GM23338 (cell line): ENCODE measurements around the gene IGFL4. TPM values are rescaled to one million over a fixed set of nuclear protein-coding genes. Genes with fewer than 3 reads are reported as not detected.

Experiments used
- ATAC-seq: fragments of 200-7000 bp; cut with Tn5 transposase; 3 replicates; pipeline ENCODE4 v1.9.1; 2020
- DNase-seq: peaks from one replicate; pipeline ENCODE4 v3.0.0-alpha.2; 2015; ENCODE audit warnings: low spot score
- H2AFZ ChIP-seq: fragments of 200-600 bp; sonication (generic); 2 replicates; pipeline ENCODE4 v1.8.0; 2016; ENCODE audit warnings: antibody characterized with exemption, mild to moderate bottlenecking, moderate library complexity
- H3F3A ChIP-seq: fragments of 200-600 bp; sonication (generic); replicated peaks from 2 replicates; pipeline ENCODE4 v1.8.0; 2017; ENCODE audit warnings: antibody characterized with exemption, mixed run types, low read depth
- H3K27ac ChIP-seq: fragments of 200-600 bp; sonication (generic); 2 replicates; pipeline ENCODE4 v1.6.1; 2016; ENCODE audit warnings: low read depth
- H3K27me3 ChIP-seq: fragments of 200-600 bp; sonication (generic); 2 replicates; pipeline ENCODE4 v1.8.0; 2016; ENCODE audit warnings: mild to moderate bottlenecking, mixed run types, moderate library complexity; ENCODE audit not compliant: insufficient read depth
- H3K36me3 ChIP-seq: fragments of 200-600 bp; sonication (generic); 2 replicates; pipeline ENCODE4 v1.8.0; 2016; ENCODE audit warnings: mild to moderate bottlenecking; ENCODE audit not compliant: insufficient read depth
- H3K4me1 ChIP-seq: fragments of 200-600 bp; sonication (generic); 2 replicates; pipeline ENCODE4 v1.8.0; 2016; ENCODE audit warnings: mild to moderate bottlenecking, moderate library complexity; ENCODE audit not compliant: insufficient read depth
- H3K4me2 ChIP-seq: fragments of 200-600 bp; sonication (generic); 2 replicates; pipeline ENCODE4 v1.7.1; 2017; ENCODE audit warnings: mixed run types
- H3K4me3 ChIP-seq: fragments of 200-600 bp; sonication (generic); 2 replicates; pipeline ENCODE4 v1.6.1; 2016; ENCODE audit warnings: mixed run types
- H3K79me2 ChIP-seq: fragments of 200-600 bp; sonication (generic); replicated peaks from 2 replicates; pipeline ENCODE4 v1.8.0; 2017; ENCODE audit warnings: mild to moderate bottlenecking; ENCODE audit not compliant: insufficient read depth
- H3K9me2 ChIP-seq: fragments of 200-600 bp; sonication (generic); 2 replicates; pipeline ENCODE4 v1.8.0; 2017; ENCODE audit not compliant: insufficient read depth
- H4K20me1 ChIP-seq: fragments of 200-600 bp; sonication (generic); replicated peaks from 2 replicates; pipeline ENCODE4 v1.8.0; 2017; ENCODE audit warnings: mild to moderate bottlenecking; ENCODE audit not compliant: insufficient read depth
- H3K27ac Mint-ChIP-seq: 2 replicates; pipeline ENCODE4 v1.8.0; 2020; ENCODE audit warnings: inconsistent platforms, mild to moderate bottlenecking, moderate library complexity, mixed read lengths
- H3K27me3 Mint-ChIP-seq: 3 replicates; pipeline ENCODE4 v1.8.0; 2022; ENCODE audit warnings: low read depth, mild to moderate bottlenecking, moderate library complexity, mixed read lengths, inconsistent platforms; ENCODE audit not compliant: insufficient read depth, poor library complexity
- H3K36me3 Mint-ChIP-seq: 3 replicates; pipeline ENCODE4 v1.8.0; 2021; ENCODE audit warnings: low read depth, mild to moderate bottlenecking, inconsistent platforms, moderate library complexity, mixed read lengths
- H3K4me1 Mint-ChIP-seq: 3 replicates; pipeline ENCODE4 v1.8.0; 2020; ENCODE audit warnings: mild to moderate bottlenecking, inconsistent platforms, mixed read lengths
- H3K4me3 Mint-ChIP-seq: 3 replicates; pipeline ENCODE4 v1.8.0; 2021; ENCODE audit warnings: moderate library complexity, mild to moderate bottlenecking, inconsistent platforms, mixed read lengths
- H3K9me3 Mint-ChIP-seq: 3 replicates; pipeline ENCODE4 v1.8.0; 2020; ENCODE audit warnings: moderate library complexity, mild to moderate bottlenecking, inconsistent platforms, mixed read lengths
- CREB1 ChIP-seq: fragments of 250-450 bp; sonication (Bioruptor Pico); IDR thresholded peaks from 2 replicates; pipeline ENCODE4 v1.5.0; 2020; ENCODE audit warnings: low read depth, mild to moderate bottlenecking, moderate library complexity
- EZH2 ChIP-seq: fragments of 200-600 bp; sonication (generic); IDR thresholded peaks from one replicate; pipeline ENCODE4 v1.8.0; 2017; ENCODE audit warnings: antibody characterized with exemption, mild to moderate bottlenecking, low read depth; ENCODE audit not compliant: unreplicated experiment
- EZH2phosphoT487 ChIP-seq: fragments of 200-600 bp; sonication (generic); IDR thresholded peaks from one replicate; pipeline ENCODE4 v1.8.1; 2018; ENCODE audit warnings: antibody characterized with exemption; ENCODE audit not compliant: unreplicated experiment
- JUNB ChIP-seq: IDR thresholded peaks from one replicate; pipeline ENCODE4 v1.6.1; 2016; ENCODE audit warnings: antibody characterized with exemption; ENCODE audit not compliant: unreplicated experiment
- POLR2AphosphoS5 ChIP-seq: IDR thresholded peaks from 2 replicates; pipeline ENCODE4 v1.6.1; 2016; ENCODE audit warnings: antibody characterized with exemption, low read depth
- REST ChIP-seq: IDR thresholded peaks from one replicate; pipeline ENCODE4 v1.6.1; 2018; ENCODE audit warnings: antibody characterized with exemption; ENCODE audit not compliant: unreplicated experiment
- ZNF114 ChIP-seq: fragments of 250-450 bp; sonication (Bioruptor Pico); IDR thresholded peaks from 2 replicates; pipeline ENCODE4 v1.5.0; 2020; ENCODE audit warnings: mild to moderate bottlenecking, moderate library complexity
- ZNF331 ChIP-seq: fragments of 250-450 bp; sonication (Bioruptor Pico); IDR thresholded peaks from 2 replicates; pipeline ENCODE4 v1.5.0; 2020; ENCODE audit warnings: low read depth, mild to moderate bottlenecking, moderate library complexity
- ZNF462 ChIP-seq: fragments of 250-450 bp; sonication (Bioruptor Pico); IDR thresholded peaks from 2 replicates; pipeline ENCODE4 v1.5.0; 2020; ENCODE audit warnings: mild to moderate bottlenecking, moderate library complexity
- polyA plus RNA-seq: library from polyadenylated mRNA; unstranded; fragments of >200 nt; fragmentation: Nextera tagmentation; extraction: Ambion mirVana; gene quantifications from 2 replicates; pipeline ENCODE4 v1.2.1, GENCODE V29; 2016
- total RNA-seq: library from RNA; depleted of rRNA; stranded (reverse); fragments of >200 nt; shearing (Covaris generic); gene quantifications from 2 replicates; pipeline ENCODE4 v1.2.3, GENCODE V29; 2014
- TF ChIP-seq, protein P1 (sequence below): IDR thresholded peaks from 2 replicates; pipeline ENCODE4 v1.6.1; 2016; ENCODE audit warnings: antibody characterized with exemption
- TF ChIP-seq, protein P2 (sequence below), 2 experiments: fragments of 200-600 bp in 1 of 2; sonication (generic) in 1 of 2; conservative IDR thresholded peaks; 2 replicates each; pipeline versions ENCODE4 v1.5.1 to v1.6.1; 2016 to 2017; ENCODE audit warnings: antibody characterized with exemption in 2 of 2, low read depth in 2 of 2, mild to moderate bottlenecking in 2 of 2, moderate library complexity in 1 of 2

IGFL4 gene
- total and polyA plus RNA-seq, 2 experiments from 2014 or later: 0.06 to 0.87 TPM

DNA sequence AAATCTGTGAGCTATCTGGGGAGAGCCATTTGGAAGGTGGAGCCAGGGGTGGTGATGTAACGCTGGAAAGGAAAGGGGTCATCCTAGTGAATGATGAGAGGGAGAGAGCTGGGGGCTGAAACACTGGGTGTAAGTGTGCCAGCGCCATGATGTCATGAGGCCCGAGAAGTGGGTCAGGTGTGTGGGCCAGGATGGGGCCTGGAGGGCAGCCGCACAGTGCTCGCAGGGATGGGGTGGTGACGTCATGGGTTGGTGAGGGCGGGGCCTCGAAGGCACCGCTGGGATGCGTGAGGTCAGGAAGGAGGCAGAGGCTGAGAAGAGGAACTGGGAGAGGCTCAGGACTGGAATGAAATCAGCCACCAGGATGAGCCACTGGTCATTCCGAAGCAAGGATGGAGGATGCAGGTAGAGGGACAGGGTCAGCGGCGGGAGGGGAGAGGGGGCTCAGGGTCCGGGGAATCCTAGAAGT is 41.1 kb downstream of the IGFL4 start (continued):
- TF ChIP-seq EZH2: no peak
- TF ChIP-seq ZNF331: no peak
- TF ChIP-seq, protein P1, sequence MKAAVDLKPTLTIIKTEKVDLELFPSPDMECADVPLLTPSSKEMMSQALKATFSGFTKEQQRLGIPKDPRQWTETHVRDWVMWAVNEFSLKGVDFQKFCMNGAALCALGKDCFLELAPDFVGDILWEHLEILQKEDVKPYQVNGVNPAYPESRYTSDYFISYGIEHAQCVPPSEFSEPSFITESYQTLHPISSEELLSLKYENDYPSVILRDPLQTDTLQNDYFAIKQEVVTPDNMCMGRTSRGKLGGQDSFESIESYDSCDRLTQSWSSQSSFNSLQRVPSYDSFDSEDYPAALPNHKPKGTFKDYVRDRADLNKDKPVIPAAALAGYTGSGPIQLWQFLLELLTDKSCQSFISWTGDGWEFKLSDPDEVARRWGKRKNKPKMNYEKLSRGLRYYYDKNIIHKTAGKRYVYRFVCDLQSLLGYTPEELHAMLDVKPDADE: no peak

DNA sequence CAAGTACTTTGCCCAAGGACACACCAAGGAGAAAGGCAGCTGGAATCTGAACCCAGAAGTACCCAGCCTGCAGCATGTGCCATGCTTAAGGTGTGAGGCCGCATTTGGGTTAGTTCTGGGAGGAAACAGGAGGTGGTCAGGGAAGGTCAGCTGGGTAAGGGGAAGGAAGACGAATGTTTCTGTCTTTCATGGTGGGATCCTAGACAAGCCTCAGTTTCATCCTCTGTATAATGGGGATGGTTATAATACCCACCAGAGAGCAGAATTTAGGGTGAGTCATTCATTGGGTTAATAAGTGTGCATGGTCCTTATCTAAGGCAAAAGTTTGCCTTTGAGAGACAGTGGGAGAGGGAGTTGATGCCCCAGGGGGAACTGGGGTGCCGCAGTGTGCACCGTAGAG is 42.0 kb downstream of the IGFL4 start:
- Histone ChIP-seq H3K4me2 (no peak overlapping the region), H3K27ac (0 out of 2 replicates have a peak overlapping the region, but pooled peaks have one; percentile 45), H3K36me3 (no peaks in the 10 kb centered on the region), H3K4me1 (peaks cover 8% of the 10 kb centered on the region), H4K20me1 (no peaks in the 10 kb centered on the region; the same call in 1 of the 2 replicates), H2AFZ (no peak overlapping the region), H3K9me2 (no peaks in the 10 kb centered on the region), H3K27me3 (no peaks in the 10 kb centered on the region), H3F3A (peaks cover 7% of the 10 kb centered on the region; the same call in 1 of the 2 replicates), H3K79me2 (peaks cover 27% of the 10 kb centered on the region), H3K4me3 (no peak overlapping the region)
- peaks cover 27% of the 10 kb centered on the region for H3K4me1 Mint-ChIP-seq
- no peak for ATAC-seq
- H3K27ac Mint-ChIP-seq: no peak overlapping the region
- no peaks in the 10 kb centered on the region; the same call in 2 of the 3 replicates for H3K9me3 Mint-ChIP-seq
- TF ChIP-seq REST (no peak), CREB1 (no peak), ZNF114 (CRISPR knock-in tag) (no peak), EZH2 (no peak), ZNF462 (no peak), JUNB (no peak), POLR2AphosphoS5 (no peak), EZH2phosphoT487 (no peak)
- TF ChIP-seq, protein P2, sequence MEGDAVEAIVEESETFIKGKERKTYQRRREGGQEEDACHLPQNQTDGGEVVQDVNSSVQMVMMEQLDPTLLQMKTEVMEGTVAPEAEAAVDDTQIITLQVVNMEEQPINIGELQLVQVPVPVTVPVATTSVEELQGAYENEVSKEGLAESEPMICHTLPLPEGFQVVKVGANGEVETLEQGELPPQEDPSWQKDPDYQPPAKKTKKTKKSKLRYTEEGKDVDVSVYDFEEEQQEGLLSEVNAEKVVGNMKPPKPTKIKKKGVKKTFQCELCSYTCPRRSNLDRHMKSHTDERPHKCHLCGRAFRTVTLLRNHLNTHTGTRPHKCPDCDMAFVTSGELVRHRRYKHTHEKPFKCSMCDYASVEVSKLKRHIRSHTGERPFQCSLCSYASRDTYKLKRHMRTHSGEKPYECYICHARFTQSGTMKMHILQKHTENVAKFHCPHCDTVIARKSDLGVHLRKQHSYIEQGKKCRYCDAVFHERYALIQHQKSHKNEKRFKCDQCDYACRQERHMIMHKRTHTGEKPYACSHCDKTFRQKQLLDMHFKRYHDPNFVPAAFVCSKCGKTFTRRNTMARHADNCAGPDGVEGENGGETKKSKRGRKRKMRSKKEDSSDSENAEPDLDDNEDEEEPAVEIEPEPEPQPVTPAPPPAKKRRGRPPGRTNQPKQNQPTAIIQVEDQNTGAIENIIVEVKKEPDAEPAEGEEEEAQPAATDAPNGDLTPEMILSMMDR (conservative IDR thresholded peaks at IDR 0.05; ENCODE audit: low read depth in 2 of 2): no peak
- TF ChIP-seq, protein P1: no peak
- H3K36me3 Mint-ChIP-seq: 0 out of 3 replicates have a peak, but pooled peaks cover 2% of the 10 kb centered on the region
- H3K4me3 Mint-ChIP-seq: peak overlapping the region; percentile 94; the same call in 2 of the 3 replicates
- DNase-seq: no peak
- H3K27me3 Mint-ChIP-seq: peaks cover 13% of the 10 kb centered on the region
